CD4-positive, alpha-beta T cell treated with Interleukin-10 for 1 hour (primary cell): ENCODE measurements around the gene BRDT.

Experiments used
- DNase-seq: peaks from one replicate; pipeline ENCODE4 v3.0.0-alpha.2; 2020

The BRDT gene

GRCh38 chr1:91949356-91949699, at the start of gene BRDT:
BRDT (plus strand) TSS chr1:91949401; CDS start chr1:91962755, 13,354 bp downstream.
- no peak for DNase-seq

DNA sequence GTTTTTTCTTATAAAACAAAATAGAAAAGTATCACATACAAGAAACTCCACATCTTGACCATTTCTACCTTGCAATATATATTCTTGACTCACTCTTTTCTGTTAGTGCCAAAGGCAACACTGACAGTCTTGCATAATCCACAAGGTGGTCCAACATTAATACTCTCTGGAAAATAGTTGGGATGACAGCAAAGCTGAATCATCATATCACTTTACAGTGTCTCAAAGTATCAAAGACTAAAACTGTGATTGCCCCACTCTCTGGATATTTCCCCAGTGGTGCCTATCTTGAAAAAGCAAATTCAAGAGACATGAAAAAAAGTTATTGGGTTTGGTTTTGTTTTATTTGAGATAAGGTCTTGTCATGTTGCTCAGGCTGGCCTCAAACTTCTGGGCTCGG, 48.6 kb upstream of the BRDT start:
- DNase-seq = no peak

DNA sequence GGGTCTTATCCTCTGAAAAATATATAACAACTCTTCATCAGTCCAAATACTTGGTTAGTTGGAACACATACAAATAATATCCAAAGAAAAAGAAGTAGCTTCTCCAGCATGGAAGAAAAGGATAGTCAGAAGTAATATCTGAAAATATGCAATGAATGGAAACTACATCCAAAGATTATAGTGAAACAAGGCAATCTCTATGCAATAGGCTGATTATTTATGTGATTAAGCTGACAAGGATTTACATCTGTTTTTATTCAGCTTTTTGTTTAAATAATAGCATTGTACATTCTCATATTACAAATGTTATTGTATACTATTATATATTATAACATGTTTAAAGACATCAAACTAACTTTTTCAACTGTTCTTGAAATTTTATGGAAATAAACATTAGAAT, 48.0 kb upstream of the BRDT start:
- DNase-seq = no peak

GRCh38 chr1:91912266-91912665, 36.9 kb upstream of the BRDT start:
- DNase-seq = no peak

GRCh38 chr1:91913018-91913417, 36.2 kb upstream of the BRDT start:
- DNase-seq = no peak

GRCh38 chr1:91916046-91916445, 33.2 kb upstream of the BRDT start:
- DNase-seq = no peak

- DNase-seq = no peak
Observed at GRCh38 chr1:91916811-91917460, 32.3 kb upstream of the BRDT start.

- DNase-seq = no peak
Observed at GRCh38 chr1:91919962-91920361, 29.2 kb upstream of the BRDT start.

GRCh38 chr1:91924146-91924545, 25.1 kb upstream of the BRDT start:
- no peak for DNase-seq

DNA sequence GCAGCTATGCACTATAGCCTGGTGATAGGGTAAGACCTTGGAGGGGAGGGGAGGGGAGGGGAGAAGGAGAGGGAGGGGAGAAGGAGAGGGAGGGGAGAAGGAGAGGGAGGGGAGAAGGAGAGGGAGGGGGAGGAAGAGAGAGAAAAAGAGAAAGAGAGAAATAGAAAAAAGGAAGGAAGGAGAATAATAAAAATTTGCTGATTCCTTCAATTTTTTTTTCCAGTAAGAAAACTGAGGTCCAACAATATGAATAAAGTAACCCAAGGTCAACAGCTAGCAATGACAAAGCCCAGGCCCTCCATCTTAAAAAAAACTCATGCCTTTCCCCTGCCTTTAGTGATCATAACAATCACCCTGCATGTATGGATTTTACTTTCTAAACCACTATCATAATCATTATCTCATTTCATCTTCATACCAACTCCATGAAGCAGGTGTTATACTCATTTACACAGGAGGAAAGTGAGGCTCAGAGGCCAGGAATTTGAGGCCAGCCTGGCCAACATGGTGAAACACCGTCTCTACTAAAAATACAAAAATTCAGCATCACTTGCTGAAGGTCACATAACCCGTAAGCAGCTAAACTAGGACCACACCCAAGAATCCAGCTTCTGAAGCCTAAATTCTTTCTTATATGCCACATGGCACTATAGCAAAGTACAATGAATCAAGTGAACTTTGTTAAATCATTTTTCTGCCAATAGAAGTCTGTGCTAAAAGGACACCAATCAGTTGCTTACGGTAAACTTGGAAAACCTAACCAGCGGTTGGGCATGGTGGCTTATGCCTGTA, 23.4 kb upstream of the BRDT start:
- DNase-seq = no peak

DNA sequence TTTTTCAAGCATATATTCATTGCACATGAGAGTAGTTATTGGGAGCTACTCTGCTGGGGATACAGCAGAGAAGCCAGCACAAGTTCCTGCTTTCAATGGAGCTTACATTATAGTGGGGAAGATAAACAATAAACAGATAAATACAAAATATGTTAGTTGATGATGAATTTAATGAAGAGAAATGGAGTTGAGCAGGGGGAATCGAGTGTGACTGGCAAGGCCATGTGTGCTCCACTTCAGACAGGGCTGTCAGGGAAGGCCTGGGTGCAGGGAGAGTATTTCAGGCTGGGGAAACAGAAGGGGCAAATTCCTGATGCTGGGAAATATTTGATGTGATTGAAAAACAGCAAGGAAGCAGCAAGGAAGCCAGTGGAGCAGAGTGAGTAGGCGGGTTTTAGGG, 21.2 kb upstream of the BRDT start:
- DNase-seq = no peak

DNA sequence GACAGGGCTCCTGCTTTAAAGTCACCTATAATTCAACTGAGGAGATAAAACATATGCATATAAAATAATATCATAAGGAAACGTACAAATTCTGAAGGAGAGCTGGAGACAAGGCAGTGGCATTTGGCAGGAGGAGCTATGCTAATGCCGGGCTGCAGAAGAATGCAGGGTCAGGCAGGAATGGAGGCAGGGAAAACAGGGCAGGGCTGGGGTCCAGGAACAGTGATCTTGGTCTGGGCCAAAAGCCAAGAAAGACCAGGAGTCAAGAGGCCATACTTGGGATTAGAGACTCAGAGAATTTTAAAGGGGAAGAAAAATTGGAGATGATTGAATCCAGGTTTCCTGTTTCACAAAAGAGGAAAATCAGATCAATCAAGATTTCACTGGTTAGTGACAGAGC, 20.0 kb upstream of the BRDT start:
- no peak for DNase-seq

GRCh38 chr1:91937613-91938012, 11.6 kb upstream of the BRDT start:
- DNase-seq = no peak

GRCh38 chr1:91940496-91940895, 8.7 kb upstream of the BRDT start:
- DNase-seq = no peak

DNA sequence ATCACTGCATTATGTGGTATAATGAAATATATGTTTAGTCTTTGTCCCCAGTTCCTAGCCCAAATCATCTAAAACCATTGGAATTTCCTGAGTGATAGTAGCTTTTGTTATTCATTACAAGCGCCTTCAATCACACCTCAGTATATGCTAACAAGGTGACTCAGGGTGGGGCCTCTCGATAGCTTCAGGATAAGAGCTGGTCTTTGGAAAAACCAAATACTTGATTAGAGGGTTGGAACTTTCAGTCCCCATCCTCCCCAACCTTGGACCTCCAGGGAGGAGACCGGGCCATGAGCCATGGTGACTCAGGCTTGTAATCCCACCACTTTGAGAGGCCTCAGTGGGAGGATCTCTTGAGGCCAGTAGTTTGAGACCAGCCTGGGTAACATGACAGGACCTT, 5.1 kb upstream of the BRDT start:
- no peak for DNase-seq

- DNase-seq = no peak
Observed at GRCh38 chr1:91948097-91948496, 1.1 kb upstream of the BRDT start.

DNA sequence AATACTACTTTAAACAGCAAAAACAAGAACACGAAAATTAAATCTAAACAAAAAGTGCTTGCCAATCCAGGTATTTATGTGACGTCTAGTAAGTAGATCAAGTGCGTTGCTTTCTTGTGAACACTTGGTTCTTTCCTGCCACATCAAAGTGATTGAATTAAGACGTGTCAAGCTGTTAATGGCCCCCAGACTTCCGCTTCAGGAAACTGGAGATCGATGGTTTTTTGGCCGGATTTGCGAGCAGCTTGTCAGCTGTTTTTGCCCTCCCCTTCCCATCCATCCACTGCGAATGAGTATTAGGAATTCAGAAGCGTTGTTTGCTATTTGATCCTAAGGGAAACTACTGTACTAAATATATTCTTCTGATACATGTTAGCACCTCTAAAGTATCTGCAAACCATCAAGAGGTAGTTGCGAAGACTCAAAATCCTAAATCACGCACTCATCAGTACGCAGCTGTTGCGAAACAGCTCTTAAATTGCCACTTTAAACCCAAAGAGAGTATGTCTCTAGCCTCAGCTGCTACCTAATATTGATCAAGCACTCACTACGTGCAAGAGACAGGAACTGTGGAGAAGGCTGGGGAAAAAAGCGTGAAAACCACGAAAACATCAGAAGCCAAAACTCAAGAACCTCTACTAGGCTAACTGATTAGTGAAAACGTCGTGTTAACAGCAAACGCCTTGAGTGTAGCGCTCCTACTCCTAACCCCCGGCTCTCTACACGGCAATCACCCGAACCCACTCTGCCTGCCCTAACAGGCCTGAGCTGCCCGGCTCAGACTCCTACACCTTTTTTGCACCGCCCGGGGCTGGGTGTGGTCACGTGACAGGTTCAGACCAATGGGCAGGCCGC, 473 bp upstream of the BRDT start:
- peak; percentile 80 for DNase-seq

DNA sequence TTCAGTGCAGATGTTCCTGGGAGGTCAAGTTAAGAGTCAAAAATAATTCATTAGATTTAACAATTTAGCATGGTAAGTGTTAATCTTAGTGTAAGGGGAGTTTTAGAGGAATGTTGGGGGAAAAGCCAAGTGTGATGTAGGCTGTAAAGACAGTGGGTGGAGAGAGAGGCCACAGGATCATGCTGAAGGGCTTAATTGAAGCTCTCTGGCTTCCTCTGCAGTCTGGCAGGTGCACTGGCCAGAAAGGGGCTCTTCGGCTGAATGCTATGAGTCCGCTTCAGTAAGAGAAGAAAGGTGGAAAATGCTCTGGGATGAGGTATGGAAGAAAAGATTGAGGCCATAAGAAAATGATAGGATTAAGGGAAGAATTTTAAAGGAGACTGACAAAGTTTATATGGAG, 3.0 kb downstream of the BRDT start:
- DNase-seq = no peak

GRCh38 chr1:91958926-91959325, 9.7 kb downstream of the BRDT start:
- DNase-seq = no peak

- DNase-seq = no peak
Observed at GRCh38 chr1:91968334-91968733, 19.1 kb downstream of the BRDT start.

DNA sequence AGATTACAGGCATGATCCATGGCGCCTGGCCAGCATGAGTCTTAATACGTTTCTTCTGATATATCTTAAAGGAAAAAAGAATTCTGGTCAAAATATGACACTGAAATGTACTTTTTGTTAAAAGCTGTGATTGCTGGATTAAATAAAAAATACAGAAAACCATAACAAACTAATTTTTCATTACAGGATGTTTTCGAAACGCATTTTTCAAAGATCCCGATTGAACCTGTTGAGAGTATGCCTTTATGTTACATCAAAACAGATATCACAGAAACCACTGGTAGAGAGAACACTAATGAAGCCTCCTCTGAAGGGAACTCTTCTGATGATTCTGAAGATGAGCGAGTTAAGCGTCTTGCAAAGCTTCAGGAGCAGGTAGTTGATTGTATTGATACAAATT, 30.2 kb downstream of the BRDT start:
- no peak for DNase-seq

DNA sequence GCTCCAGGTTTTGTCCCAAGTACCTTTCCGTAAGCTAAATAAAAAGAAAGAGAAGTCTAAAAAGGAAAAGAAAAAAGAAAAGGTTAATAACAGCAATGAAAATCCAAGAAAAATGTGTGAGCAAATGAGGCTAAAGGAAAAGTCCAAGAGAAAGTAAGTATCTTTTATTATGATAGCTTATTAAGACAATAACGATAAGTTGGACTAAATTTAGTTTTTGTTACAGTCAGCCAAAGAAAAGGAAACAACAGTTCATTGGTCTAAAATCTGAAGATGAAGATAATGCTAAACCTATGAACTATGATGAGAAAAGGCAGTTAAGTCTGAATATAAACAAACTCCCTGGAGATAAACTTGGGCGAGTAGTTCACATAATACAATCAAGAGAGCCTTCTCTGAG, 31.5 kb downstream of the BRDT start:
- DNase-seq = no peak

GRCh38 chr1:91981996-91982609, 32.9 kb downstream of the BRDT start:
- no peak for DNase-seq
